ENCODE data around the gene THUMPD2. TPM values are rescaled to one million over a fixed set of nuclear protein-coding genes. Genes with fewer than 3 reads are reported as not detected.
"Not testable (repeated sequence)": the region's sequence is repeated elsewhere in the genome, so short reads cannot be mapped to it uniquely, and the experiment has no call there.

THUMPD2 gene
- total RNA-seq, 2 donors from 2014 or later = 7.0 to 18.8 TPM

DNA sequence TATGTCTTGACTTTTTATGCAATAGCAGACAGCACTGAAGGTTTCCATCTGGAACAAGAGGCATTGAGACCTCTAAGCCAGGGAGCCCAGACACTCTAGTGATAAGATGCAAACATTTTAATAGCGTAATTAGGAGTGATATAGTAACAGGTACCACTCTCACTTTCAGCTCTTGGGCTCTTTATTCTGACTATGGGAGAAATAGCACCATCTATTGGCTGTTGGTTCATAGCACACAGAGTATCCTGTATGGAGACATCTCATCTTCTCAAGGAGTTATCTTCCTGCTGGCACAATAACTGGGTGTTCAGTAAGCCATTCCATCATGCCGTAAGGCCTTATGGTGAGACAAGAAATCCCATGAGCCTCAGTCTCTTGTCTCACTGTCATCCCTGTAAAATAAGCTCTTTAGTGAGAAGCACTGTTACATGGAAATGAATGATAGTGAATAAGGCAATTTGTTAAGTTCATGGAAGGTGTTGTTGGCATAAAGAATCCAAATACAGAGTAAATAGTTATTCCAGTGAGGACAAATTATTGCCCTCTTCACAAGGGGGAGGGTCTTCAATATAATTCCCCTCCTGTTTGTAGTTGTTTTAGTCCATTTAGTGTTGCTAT, 48.3 kb downstream of the THUMPD2 start:
- no peaks in the 10 kb centered on the region for H3K9me3 ChIP-seq
- intact Hi-C loops (cut with DNase I) = no loop called here
- no peak for ATAC-seq
- WGBS, 2 donors = 70 to 83% methylated on average over 2 of the region's 2 CpGs
- H3K27ac ChIP-seq = no peak overlapping the region
- no peaks in the 10 kb centered on the region for H3K27me3 ChIP-seq
- no peaks in the 10 kb centered on the region for H3K4me1 ChIP-seq
- no peak for TF ChIP-seq POLR2A (IDR thresholded peaks at IDR 0.05)
- TF ChIP-seq, protein P1, sequence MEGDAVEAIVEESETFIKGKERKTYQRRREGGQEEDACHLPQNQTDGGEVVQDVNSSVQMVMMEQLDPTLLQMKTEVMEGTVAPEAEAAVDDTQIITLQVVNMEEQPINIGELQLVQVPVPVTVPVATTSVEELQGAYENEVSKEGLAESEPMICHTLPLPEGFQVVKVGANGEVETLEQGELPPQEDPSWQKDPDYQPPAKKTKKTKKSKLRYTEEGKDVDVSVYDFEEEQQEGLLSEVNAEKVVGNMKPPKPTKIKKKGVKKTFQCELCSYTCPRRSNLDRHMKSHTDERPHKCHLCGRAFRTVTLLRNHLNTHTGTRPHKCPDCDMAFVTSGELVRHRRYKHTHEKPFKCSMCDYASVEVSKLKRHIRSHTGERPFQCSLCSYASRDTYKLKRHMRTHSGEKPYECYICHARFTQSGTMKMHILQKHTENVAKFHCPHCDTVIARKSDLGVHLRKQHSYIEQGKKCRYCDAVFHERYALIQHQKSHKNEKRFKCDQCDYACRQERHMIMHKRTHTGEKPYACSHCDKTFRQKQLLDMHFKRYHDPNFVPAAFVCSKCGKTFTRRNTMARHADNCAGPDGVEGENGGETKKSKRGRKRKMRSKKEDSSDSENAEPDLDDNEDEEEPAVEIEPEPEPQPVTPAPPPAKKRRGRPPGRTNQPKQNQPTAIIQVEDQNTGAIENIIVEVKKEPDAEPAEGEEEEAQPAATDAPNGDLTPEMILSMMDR (IDR thresholded peaks at IDR 0.05) = peak; percentile 6 to 42 (median 34)
- H3K4me3 ChIP-seq = no peak overlapping the region
- H3K36me3 ChIP-seq (replicated peaks in 1 of 2; ENCODE audit: insufficient read depth in 1 of 2, low read depth in 2 of 2) = no peaks in the 10 kb centered on the region
- DNase-seq = no peak

DNA sequence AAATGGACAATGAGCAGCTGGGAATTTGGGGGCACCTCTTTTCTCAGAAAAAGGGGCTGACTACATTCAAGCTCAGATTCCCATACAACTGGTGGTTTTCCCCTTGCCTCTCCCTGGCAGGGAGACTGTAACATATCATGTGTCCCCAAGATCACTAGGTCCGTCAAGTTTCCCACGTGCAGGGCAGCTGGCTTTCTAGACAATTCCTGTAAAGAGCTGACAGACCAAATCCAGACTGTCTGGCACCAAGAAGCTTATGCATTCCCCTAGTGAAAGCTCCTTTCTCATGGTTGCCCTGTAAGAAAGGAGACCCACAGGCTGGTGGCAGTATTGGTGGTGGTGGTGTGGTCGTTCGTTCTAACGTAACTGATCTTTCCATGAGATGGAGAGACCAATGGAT, 48.8 kb downstream of the THUMPD2 start:
- Histone ChIP-seq H3K36me3 (replicated peaks in 1 of 2; ENCODE audit: insufficient read depth in 1 of 2, low read depth in 2 of 2) (no peaks in the 10 kb centered on the region), H3K27me3 (no peaks in the 10 kb centered on the region), H3K4me1 (no peaks in the 10 kb centered on the region), H3K27ac (no peak overlapping the region), H3K9me3 (no peaks in the 10 kb centered on the region), H3K4me3 (no peak overlapping the region)
- DNase-seq = no peak
- no peak for TF ChIP-seq POLR2A (IDR thresholded peaks at IDR 0.05)
- TF ChIP-seq, protein P1 (IDR thresholded peaks at IDR 0.05) = no peak
- intact Hi-C loops (cut with DNase I) = no loop called here
- ATAC-seq = no peak
- WGBS, 2 donors = 70 to 91% methylated on average over 4 to 5 of the region's 5 CpGs

DNA sequence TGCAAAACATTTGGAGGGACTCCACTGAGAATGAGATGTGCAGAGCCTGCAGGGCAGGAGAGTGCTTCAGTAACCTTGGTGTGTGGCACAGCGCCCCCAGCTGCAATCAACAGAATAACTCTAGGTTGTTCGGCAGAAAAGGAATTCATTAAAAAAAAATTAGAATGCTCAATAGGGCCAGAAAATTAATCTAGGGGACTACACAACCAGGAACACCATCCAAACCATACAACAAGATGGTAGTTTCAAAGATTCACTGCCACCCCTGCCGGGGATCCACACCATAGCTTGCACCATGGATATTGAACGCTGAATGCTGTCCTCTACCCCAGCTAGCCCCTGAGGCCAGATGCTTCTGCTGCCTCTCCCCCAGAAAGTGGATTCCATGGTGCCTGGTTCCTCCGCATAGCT, 50.1 kb downstream of the THUMPD2 start:
- WGBS, 2 donors = 58 to 62% methylated on average over 5 of the region's 5 CpGs
- TF ChIP-seq, protein P1 (IDR thresholded peaks at IDR 0.05) = peak; percentile 7 to 56 (median 51)
- TF ChIP-seq POLR2A (IDR thresholded peaks at IDR 0.05) = no peak
- Histone ChIP-seq H3K4me1 (no peaks in the 10 kb centered on the region), H3K27me3 (no peaks in the 10 kb centered on the region), H3K27ac (no peak overlapping the region), H3K4me3 (no peak overlapping the region), H3K9me3 (no peaks in the 10 kb centered on the region), H3K36me3 (replicated peaks in 1 of 2; ENCODE audit: insufficient read depth in 1 of 2, low read depth in 2 of 2) (no peaks in the 10 kb centered on the region)
- DNase-seq (peak; percentile 33 to 58 (median 39)), ATAC-seq (no peak)
- intact Hi-C loops (cut with DNase I) = no loop called here

DNA sequence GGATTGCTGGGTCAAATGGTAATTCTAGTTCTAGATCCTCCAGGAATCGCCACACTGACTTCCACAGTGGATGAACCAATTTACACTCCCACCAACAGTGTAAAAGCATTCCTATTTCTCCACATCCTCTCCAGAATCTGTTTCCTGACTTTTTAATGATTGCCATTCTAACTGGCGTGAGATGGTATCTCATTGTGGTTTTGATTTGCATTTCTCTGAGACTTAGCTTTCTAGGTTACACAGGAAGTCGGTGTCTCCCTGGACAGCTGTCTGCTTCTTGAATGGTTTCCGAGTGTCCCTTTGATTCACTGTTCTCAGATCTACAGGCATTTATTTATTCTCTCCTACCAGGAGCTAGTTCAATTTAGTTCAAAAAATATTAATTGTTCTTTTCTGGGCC, 51.0 kb downstream of the THUMPD2 start:
- H3K27ac ChIP-seq; H3K9me3 ChIP-seq; ATAC-seq; H3K4me1 ChIP-seq; H3K4me3 ChIP-seq; DNase-seq; H3K36me3 ChIP-seq (replicated peaks in 1 of 2; ENCODE audit: insufficient read depth in 1 of 2, low read depth in 2 of 2); intact Hi-C loops (cut with DNase I); H3K27me3 ChIP-seq: not testable (repeated sequence)
- 81 to 92% methylated on average over 4 of the region's 4 CpGs for WGBS, 2 donors

DNA sequence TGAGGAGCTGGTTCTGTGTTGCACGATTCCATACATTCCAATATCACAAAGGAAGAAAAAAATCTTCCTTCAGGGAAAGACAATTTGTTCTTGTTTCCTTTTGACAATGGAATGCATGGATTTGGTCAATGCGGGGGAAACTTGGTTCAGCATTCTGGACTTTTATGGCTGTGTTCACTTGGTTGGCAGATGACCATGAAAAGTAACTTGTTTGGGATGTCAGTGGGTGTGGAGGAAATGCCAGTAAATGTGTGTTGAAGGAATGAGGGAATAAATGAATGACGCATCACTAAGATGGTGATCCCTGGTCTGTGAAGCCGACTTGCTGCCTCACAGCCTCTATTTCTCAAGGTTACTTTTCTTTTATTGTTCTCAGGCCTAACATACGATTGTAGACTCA, 53.7 kb downstream of the THUMPD2 start:
- no peaks in the 10 kb centered on the region for H3K36me3 ChIP-seq (replicated peaks in 1 of 2; ENCODE audit: insufficient read depth in 1 of 2, low read depth in 2 of 2)
- no peak for DNase-seq
- H3K4me1 ChIP-seq = no peaks in the 10 kb centered on the region
- ATAC-seq = no peak
- TF ChIP-seq POLR2A (IDR thresholded peaks at IDR 0.05) = no peak
- TF ChIP-seq, protein P1 (IDR thresholded peaks at IDR 0.05) = no peak
- WGBS, 2 donors = 82 to 83% methylated on average over 5 of the region's 5 CpGs
- intact Hi-C loops (cut with DNase I) = no loop called here
- no peak overlapping the region for H3K4me3 ChIP-seq
- H3K27me3 ChIP-seq = no peaks in the 10 kb centered on the region
- H3K9me3 ChIP-seq = no peaks in the 10 kb centered on the region
- H3K27ac ChIP-seq = no peak overlapping the region

All from body of pancreas (tissue), 4 donors.